Non-pigmented ciliary epithelial cell (primary cell): ENCODE data around the gene PCDHA13.
"Not testable (repeated sequence)": the region's sequence is repeated elsewhere in the genome, so short reads cannot be mapped to it uniquely, and the experiment has no call there.

Experiments
- DNase-seq: peaks from one replicate; pipeline ENCODE4 v3.0.0-alpha.2; 2010; ENCODE audit warnings: low read depth

Gene PCDHA13

GRCh38 chr5:140881889-140882590 is at the start of gene PCDHA13:
PCDHA13 (plus strand) TSS chr5:140882124; CDS start chr5:140882269, 145 bp downstream.
- DNase-seq = no peak

- DNase-seq = no peak
Observed at GRCh38 chr5:140833993-140834392, 47.9 kb upstream of the PCDHA13 start, which contains the start of gene PCDHA7. PCDHA7 (plus strand) TSS chr5:140834269; CDS start chr5:140834384, 115 bp downstream.

- DNase-seq = not testable (repeated sequence)
Observed at GRCh38 chr5:140834439-140835008, 47.4 kb upstream of the PCDHA13 start.

GRCh38 chr5:140835622-140836510 is 46.1 kb upstream of the PCDHA13 start:
- DNase-seq = no peak

- no peak for DNase-seq
Observed at GRCh38 chr5:140840978-140841962, 40.7 kb upstream of the PCDHA13 start, which contains the start of gene PCDHA8. PCDHA8 (plus strand) TSS chr5:140841187; CDS start chr5:140841322, 135 bp downstream.

GRCh38 chr5:140842798-140843733 is 38.9 kb upstream of the PCDHA13 start:
- no peak for DNase-seq

GRCh38 chr5:140848139-140849102 is 33.5 kb upstream of the PCDHA13 start, which contains the start of gene PCDHA9:
PCDHA9 (plus strand) TSS chr5:140848382; CDS start chr5:140848496, 114 bp downstream.
- not testable (repeated sequence) for DNase-seq

GRCh38 chr5:140849831-140850634 is 31.9 kb upstream of the PCDHA13 start:
- DNase-seq = not testable (repeated sequence)

GRCh38 chr5:140855772-140856674 is 25.9 kb upstream of the PCDHA13 start, which contains the start of gene PCDHA10:
PCDHA10 (plus strand) TSS chr5:140855897; CDS start chr5:140856049, 152 bp downstream.
- no peak for DNase-seq

GRCh38 chr5:140857177-140857986 is 24.5 kb upstream of the PCDHA13 start:
- DNase-seq = no peak

GRCh38 chr5:140857987-140858240 is 24.0 kb upstream of the PCDHA13 start:
- DNase-seq = no peak

GRCh38 chr5:140862441-140863295 is 19.3 kb upstream of the PCDHA13 start:
- no peak for DNase-seq

- no peak for DNase-seq
Observed at GRCh38 chr5:140868721-140869554, 13.0 kb upstream of the PCDHA13 start, which contains the start of gene PCDHA11. PCDHA11 (plus strand) TSS chr5:140868957; CDS start chr5:140869104, 147 bp downstream.

GRCh38 chr5:140869555-140869886 is 12.4 kb upstream of the PCDHA13 start:
- no peak for DNase-seq
